Thoracic aorta (tissue), 2 donors: Measurements from ENCODE around the gene PCDHB13. TPM values are rescaled to one million over a fixed set of nuclear protein-coding genes. Genes with fewer than 3 reads are reported as not detected.
"Not testable (repeated sequence)": the region's sequence is repeated elsewhere in the genome, so short reads cannot be mapped to it uniquely, and the experiment has no call there.

ENCODE experiments used
- ATAC-seq: fragments of 150-250 bp; one replicate; pipeline ENCODE4 v1.8.0; 2017; ENCODE audit warnings: low read depth; ENCODE audit not compliant: insufficient number of reproducible peaks, low FRiP score
- DNase-seq: peaks from one replicate; pipeline ENCODE4 v3.0.0-alpha.2; 2020; ENCODE audit warnings: low spot score
- H3K27ac ChIP-seq, 2 donors: fragments of 200-600 bp; sonication (generic); 1 replicate in 1 of 2; 2 replicates in 1 of 2; pipeline ENCODE4 v1.5.1; 2016; ENCODE audit warnings: mild to moderate bottlenecking in 2 of 2, moderate library complexity in 2 of 2
- H3K27me3 ChIP-seq: fragments of 200-600 bp; sonication (generic); replicated peaks from 2 replicates; pipeline ENCODE4 v1.6.0; 2016; ENCODE audit warnings: mild to moderate bottlenecking; ENCODE audit not compliant: insufficient read depth
- H3K36me3 ChIP-seq: fragments of 200-600 bp; sonication (generic); one replicate; pipeline ENCODE4 v1.5.1; 2016
- H3K4me1 ChIP-seq, 2 donors: fragments of 200-600 bp; sonication (generic); 1 replicate in 1 of 2; 2 replicates in 1 of 2; pipeline versions ENCODE4 v1.5.1 to v1.6.0; 2016; ENCODE audit warnings: low read depth in 2 of 2, mild to moderate bottlenecking in 1 of 2; ENCODE audit not compliant: control insufficient read depth in 1 of 2
- H3K4me3 ChIP-seq: fragments of 200-600 bp; sonication (generic); 2 replicates; pipeline ENCODE4 v1.5.1; 2016; ENCODE audit warnings: mild to moderate bottlenecking
- H3K9me3 ChIP-seq: fragments of 200-600 bp; sonication (generic); 2 replicates; pipeline ENCODE4 v1.5.1; 2016
- total RNA-seq, 2 donors: library from RNA; depleted of rRNA; stranded (reverse); fragments of >200 nt; gene quantifications; one replicate each; pipeline versions ENCODE4 v1.1.0 to v1.2.3, GENCODE V29; 2016
- TF ChIP-seq, protein P1 (sequence below): fragments of 200-600 bp; sonication (generic); IDR thresholded peaks from one replicate; pipeline ENCODE4 v1.5.1; 2019; ENCODE audit warnings: antibody characterized with exemption

The PCDHB13 gene
- total RNA-seq = 10 to 100 TPM in 1 of 2 donors, 1 to 10 TPM in 1; 8.0 to 16.1 TPM

- Histone ChIP-seq H3K9me3 (peaks cover 65% of the 10 kb centered on the region), H3K4me3 (peak within 1 kb of the TSS; percentile 25)
- not testable (repeated sequence) for H3K27me3 ChIP-seq, DNase-seq, ATAC-seq, H3K27ac ChIP-seq, H3K4me1 ChIP-seq, H3K36me3 ChIP-seq
These were observed at the start of gene PCDHB13 for GRCh38 chr5:141213656-141214339. PCDHB13 (plus strand) TSS chr5:141213919; CDS start chr5:141214124, 205 bp downstream.

DNA sequence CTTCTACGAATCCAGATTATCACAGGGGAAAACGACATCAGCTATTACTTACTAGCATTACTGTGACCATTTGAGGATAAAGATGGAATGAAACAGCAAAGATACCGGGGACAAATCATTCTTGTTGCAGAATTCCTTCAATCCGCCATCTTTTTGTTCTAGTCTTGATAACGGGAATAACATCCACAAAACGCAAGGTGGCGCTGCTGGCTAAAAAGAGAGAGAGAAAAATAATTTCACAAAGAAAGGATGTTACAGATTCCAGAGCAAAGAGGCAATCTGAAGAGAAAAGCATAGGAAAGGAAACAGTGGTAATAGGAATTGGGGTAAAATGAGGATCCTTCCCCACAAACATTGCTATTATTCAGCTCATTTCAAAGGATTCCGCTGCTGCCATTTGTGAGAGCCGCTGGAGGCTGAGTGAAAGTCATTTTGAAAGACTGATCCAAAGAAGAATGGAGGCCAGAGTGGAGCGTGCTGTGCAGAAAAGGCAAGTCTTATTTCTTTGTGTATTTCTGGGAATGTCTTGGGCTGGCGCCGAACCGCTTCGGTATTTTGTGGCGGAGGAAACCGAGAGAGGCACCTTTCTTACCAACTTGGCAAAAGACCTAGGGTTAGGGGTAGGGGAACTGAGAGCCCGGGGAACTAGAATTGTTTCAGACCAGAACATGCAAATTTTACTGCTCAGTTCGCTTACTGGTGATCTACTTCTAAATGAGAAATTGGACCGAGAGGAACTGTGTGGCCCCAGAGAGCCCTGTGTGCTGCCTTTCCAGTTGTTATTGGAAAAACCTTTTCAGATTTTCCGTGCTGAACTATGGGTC is 41.1 kb upstream of the PCDHB13 start, which contains the start of gene PCDHB7:
Gene PCDHB7 (plus strand): TSS at position 264 of the 824 bp plus-strand sequence. CDS start 192 bp downstream, at position 456.
- TF ChIP-seq, protein P1, sequence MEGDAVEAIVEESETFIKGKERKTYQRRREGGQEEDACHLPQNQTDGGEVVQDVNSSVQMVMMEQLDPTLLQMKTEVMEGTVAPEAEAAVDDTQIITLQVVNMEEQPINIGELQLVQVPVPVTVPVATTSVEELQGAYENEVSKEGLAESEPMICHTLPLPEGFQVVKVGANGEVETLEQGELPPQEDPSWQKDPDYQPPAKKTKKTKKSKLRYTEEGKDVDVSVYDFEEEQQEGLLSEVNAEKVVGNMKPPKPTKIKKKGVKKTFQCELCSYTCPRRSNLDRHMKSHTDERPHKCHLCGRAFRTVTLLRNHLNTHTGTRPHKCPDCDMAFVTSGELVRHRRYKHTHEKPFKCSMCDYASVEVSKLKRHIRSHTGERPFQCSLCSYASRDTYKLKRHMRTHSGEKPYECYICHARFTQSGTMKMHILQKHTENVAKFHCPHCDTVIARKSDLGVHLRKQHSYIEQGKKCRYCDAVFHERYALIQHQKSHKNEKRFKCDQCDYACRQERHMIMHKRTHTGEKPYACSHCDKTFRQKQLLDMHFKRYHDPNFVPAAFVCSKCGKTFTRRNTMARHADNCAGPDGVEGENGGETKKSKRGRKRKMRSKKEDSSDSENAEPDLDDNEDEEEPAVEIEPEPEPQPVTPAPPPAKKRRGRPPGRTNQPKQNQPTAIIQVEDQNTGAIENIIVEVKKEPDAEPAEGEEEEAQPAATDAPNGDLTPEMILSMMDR = peak; percentile 16
- no peak for ATAC-seq
- H3K9me3 ChIP-seq = peaks cover 39% of the 10 kb centered on the region

GRCh38 chr5:141174291-141175104 is 39.2 kb upstream of the PCDHB13 start:
- H3K4me1 ChIP-seq, H3K27ac ChIP-seq, H3K4me3 ChIP-seq, H3K27me3 ChIP-seq, ATAC-seq, H3K36me3 ChIP-seq, DNase-seq: not testable (repeated sequence)
- H3K9me3 ChIP-seq = peaks cover 45% of the 10 kb centered on the region

More for the DNA sequence above, 41.1 kb upstream of the PCDHB13 start, which contains the start of gene PCDHB7:
- DNase-seq = no peak
- Histone ChIP-seq H3K36me3 (no peaks in the 10 kb centered on the region), H3K4me3 (peak within 1 kb of the TSS; percentile 42), H3K27me3 (no peaks in the 10 kb centered on the region), H3K4me1 (no peaks in the 10 kb centered on the region), H3K27ac (no peak within 1 kb of the TSS)

DNA sequence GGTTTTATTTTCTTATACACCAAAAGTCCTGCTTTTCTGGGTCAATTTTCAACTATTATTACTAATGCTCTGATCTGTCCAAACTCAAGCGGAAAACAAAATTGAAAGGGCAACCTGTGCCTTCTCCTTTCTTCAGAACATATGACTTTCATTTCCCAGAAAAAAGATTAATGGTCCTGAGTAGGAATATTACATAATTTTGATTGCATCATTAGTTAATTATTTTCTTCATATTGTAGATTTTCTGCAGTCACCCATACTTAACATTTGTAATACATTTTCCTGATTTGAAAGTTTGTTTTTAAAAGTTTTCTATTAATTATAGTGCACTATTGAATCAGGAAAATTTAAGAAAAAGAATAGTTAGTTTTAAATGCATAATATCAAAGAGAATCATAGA is 37.8 kb upstream of the PCDHB13 start:
- Histone ChIP-seq H3K9me3 (peaks cover 48% of the 10 kb centered on the region), H3K4me3 (no peak overlapping the region), H3K27ac (no peak overlapping the region), H3K36me3 (no peaks in the 10 kb centered on the region), H3K4me1 (no peaks in the 10 kb centered on the region), H3K27me3 (no peaks in the 10 kb centered on the region)
- no peak for ATAC-seq
- no peak for DNase-seq
- TF ChIP-seq, protein P1 = no peak

DNA sequence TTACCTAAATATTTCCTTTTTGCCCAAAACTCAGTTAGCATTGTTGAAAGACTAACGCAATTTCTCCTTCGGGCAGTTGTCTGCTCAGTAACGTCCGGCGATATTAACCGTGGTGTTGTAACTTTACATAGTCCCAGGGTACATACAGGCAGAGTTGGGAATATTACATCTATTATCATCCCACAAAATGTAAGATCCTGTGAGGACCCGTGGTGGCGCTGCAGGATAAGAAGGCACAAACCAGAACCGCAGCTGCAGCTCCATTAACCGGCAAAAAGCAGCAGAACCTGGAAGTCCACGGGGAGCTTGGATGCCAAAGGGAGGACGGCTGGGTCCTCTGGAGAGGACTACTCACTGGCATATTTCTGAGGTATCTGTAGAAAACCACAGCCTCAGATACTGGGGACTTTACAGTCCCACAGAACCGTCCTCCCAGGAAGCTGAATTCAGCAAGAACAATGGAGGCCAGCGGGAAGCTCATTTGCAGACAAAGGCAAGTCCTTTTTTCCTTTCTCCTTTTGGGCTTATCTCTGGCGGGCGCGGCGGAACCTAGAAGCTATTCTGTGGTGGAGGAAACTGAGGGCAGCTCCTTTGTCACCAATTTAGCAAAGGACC is 36.0 kb upstream of the PCDHB13 start, which contains the start of gene PCDHB8:
Gene PCDHB8 (plus strand): TSS at position 214 of the 615 bp plus-strand sequence. CDS start 245 bp downstream, at position 459.
- H3K4me3 ChIP-seq, H3K27ac ChIP-seq, H3K27me3 ChIP-seq, DNase-seq, H3K36me3 ChIP-seq, ATAC-seq, H3K4me1 ChIP-seq: not testable (repeated sequence)
- peaks cover 51% of the 10 kb centered on the region for H3K9me3 ChIP-seq

DNA sequence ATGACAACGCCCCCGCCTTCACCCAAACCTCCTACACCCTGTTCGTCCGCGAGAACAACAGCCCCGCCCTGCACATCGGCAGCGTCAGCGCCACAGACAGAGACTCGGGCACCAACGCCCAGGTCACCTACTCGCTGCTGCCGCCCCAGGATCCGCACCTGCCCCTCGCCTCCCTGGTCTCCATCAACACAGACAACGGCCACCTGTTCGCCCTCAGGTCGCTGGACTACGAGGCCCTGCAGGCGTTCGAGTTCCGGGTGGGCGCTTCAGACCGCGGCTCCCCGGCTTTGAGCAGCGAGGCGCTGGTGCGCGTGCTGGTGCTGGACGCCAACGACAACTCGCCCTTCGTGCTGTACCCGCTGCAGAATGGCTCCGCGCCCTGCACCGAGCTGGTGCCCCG is 34.3 kb upstream of the PCDHB13 start:
- peaks cover 62% of the 10 kb centered on the region for H3K9me3 ChIP-seq
- not testable (repeated sequence) for H3K27me3 ChIP-seq, H3K4me3 ChIP-seq, DNase-seq, H3K4me1 ChIP-seq, ATAC-seq, H3K27ac ChIP-seq, H3K36me3 ChIP-seq

- peaks cover 63% of the 10 kb centered on the region for H3K9me3 ChIP-seq
- DNase-seq, H3K4me1 ChIP-seq, ATAC-seq, H3K27ac ChIP-seq, H3K36me3 ChIP-seq, H3K27me3 ChIP-seq, H3K4me3 ChIP-seq: not testable (repeated sequence)
These were observed 33.8 kb upstream of the PCDHB13 start for GRCh38 chr5:141179876-141180275.
